HG03460 (cell line): ENCODE data around the gene FOXK1.

ENCODE experiments used
- ATAC-seq: cut with Tn5 transposase; IDR thresholded peaks from one replicate; pipeline ENCODE4 v1.9.1; 2021; ENCODE audit not compliant: unreplicated experiment

The FOXK1 gene

GRCh38 chr7:4720225-4720624 lies 38.1 kb downstream of the FOXK1 start:
- ATAC-seq, result no peak

DNA sequence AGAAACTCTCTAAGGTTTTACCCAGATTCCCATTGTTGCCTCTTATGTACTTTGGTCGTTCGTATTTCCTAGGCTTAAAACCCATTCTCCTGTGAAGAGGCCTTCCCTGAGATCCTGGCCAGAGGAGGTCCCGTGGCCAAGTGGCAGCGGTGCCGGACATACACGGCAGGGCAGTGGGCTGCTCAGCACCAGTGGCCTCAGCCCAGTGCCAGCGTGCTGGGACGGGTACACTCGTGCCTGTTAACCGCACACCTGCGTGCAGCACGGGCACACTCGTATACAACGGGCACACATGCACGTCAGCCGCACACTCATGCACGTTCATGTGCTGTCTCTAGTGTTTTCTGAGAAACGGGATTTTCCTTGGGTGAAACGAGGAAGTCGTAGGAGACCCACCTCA lies 40.2 kb downstream of the FOXK1 start:
- no peak for ATAC-seq

GRCh38 chr7:4722960-4723630 lies 41.0 kb downstream of the FOXK1 start:
- no peak for ATAC-seq

DNA sequence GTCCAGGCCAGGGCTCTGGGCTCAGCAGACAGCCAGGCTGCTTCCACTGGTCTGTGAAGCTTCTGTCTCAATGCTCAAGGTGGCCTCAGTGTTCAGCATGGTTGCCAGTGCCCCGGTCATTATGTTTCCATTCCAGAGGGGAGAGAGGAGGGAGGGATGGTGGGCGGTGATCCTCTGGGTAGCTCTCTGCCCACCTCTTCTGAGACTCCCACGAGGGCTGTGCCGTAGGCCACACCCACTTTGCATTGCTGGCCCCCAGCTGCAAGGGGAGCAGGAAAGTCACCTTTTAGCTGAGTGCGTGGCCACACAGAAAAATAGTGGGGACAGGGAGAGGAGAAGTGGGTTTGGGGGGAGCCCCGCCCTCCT lies 42.5 kb downstream of the FOXK1 start:
- ATAC-seq, result peak; percentile 8

DNA sequence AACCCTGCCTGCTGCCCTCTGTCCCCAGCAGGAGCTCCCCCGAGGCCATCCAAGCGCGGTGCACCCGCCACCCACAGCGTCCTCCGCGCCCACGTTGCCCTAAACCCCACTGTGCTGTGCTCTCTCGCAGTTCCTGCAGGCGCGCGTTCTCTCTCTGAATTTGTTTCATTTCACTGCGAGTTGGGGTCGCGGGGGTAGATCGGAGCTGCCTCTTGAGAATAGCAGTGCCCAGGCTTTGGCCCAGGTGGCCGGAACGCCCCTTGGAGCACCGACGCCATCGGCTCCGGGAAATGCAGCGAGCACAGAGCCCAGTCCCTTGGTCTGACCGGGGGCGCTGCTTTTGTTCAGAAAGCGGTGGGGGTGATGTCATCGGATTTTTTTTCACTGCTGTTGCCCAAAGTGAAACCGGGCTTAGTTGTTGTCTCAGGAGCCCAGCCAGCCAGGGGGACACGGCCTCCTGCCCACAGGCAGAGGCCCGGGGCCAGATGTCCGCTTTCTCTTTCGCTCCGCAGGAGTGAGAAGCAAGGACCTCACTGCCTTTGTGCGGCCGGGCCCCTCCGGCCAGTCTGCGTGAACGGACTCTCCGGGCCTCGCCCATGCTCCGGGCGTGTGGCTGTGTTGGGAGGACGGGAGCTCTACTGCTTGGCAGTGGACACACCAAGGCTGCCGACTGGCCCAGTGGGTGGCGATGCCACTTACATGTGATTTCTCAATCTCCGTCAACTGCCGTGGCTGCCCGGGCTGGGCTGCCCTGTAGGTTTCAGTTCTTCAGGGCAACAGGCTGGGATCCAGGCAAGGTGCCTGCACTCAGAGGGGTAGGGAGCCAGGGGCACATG lies 43.1 kb downstream of the FOXK1 start:
- peak; percentile 69 for ATAC-seq

- no peak for ATAC-seq
Measured at GRCh38 chr7:4725850-4726450, 43.9 kb downstream of the FOXK1 start.

GRCh38 chr7:4726566-4726965 lies 44.5 kb downstream of the FOXK1 start:
- no peak for ATAC-seq

DNA sequence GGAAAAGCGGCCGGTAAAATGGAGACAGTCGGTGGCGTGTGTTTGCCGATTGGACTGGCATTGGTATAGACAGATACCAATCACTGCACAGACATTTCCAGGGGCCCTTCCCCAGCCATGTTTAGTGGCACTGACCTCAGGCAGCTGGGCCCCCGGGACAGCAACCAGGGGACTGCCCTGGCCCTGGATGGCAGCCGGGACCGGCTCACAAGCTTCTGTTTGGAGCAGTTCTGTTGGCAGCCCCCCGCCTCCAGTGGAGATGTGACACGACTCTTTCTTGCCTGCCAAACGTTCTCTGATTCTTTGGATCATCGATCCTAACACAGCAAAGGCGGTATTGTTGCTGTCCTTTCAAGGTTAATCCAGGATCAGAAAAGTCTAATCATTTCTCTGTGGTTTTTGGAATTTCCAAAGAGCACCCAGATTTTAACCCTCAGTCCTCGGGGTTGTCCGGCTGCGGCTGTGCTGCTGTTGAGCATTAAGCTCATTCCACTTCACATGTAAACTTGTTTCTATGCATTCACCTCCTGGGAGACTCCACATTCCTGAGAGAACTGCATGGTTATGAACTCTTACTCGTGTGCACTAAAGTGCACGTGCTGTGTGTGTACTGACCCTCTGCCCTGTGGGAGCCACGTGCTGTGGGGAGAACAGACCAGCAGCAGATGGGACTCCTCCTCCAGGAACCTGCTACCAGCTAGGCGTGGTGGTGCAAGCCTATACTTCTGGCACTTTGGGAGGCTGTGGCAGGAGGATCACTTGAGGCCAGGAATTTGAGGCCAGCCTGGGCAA lies 46.0 kb downstream of the FOXK1 start:
- ATAC-seq, result no peak

DNA sequence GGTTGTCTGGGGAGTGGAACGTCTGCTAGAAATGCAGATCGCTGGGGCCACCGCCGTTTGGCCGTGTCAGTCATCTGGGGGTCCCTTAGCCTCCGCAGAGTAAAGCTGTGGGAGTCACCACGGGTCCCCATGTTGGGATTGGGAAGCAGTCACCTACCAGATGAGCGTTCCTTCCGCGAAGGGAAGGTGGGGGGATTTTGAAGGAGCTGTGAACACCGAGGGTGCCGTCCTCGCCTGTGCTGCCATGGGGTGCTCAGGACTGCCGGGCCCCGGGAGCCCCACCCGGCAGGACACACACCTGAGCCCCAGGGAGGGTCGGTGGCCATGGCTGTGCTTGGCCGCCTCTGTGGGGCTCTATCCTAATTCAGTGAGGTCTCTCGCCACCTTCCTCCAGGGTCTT lies 47.2 kb downstream of the FOXK1 start:
- no peak for ATAC-seq

DNA sequence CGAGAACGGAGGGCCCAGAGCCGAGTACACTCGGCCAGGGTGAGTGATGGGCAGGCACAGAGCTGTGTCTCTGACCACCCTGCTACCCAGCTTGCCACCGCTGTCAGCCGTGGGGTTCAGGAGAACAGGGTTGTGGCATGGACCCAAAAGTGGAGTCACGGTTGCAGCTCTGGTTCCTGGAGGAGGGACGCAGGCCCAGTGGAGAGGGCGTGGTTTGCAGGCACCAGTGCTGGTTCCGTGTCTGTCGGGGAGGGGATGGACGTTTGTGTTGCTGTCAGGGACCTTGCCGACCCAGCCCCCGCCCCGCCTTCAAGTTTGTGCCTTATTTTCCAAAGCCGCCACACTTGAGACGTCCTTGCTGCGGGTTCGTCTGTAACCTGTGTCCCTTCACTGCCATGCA lies 48.2 kb downstream of the FOXK1 start:
- no peak for ATAC-seq

DNA sequence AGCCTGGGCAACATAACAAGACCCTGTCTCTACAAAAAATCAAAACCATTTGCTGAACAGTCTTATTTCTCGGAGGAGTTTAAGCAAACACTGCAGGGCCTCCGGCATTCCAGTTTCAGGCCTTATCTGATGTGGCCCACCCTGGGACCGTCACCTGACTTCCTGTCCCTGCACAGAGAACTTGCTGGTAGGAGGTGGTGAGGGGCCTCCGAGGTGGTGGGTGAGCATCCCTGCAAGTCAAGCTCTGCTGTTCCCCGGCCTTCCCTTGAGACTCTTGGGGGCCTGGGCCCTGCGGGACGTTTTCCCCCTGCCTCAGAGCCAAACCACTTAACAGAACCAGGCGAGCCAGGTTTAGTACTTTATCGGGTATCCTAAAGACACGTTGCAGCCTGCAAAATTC lies 48.9 kb downstream of the FOXK1 start:
- no peak for ATAC-seq

DNA sequence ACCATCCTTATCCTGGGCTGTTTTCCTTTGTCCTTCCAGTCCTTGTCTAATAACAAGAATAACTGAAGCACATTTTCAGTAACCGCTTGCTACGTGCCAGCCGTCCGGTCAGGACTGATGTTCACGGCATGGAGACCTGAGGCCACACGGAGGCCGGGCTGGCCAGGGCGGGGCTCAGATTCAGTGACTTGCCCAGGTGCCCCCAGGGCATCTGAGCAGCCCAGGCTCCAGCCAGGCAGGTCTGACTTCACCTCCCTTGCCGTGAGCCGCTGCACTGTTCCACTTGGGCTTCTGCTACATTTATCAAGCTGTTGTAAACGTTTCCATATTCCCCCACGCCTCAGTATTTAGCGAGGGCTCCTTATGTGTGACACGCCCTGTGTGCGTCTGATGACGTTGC lies 49.7 kb downstream of the FOXK1 start:
- ATAC-seq, result no peak

GRCh38 chr7:4733936-4734528 lies 51.9 kb downstream of the FOXK1 start:
- no peak for ATAC-seq

- no peak for ATAC-seq
Measured at GRCh38 chr7:4734587-4735345, 52.7 kb downstream of the FOXK1 start.

- ATAC-seq, result no peak
Measured at GRCh38 chr7:4737300-4737699, 55.2 kb downstream of the FOXK1 start.

DNA sequence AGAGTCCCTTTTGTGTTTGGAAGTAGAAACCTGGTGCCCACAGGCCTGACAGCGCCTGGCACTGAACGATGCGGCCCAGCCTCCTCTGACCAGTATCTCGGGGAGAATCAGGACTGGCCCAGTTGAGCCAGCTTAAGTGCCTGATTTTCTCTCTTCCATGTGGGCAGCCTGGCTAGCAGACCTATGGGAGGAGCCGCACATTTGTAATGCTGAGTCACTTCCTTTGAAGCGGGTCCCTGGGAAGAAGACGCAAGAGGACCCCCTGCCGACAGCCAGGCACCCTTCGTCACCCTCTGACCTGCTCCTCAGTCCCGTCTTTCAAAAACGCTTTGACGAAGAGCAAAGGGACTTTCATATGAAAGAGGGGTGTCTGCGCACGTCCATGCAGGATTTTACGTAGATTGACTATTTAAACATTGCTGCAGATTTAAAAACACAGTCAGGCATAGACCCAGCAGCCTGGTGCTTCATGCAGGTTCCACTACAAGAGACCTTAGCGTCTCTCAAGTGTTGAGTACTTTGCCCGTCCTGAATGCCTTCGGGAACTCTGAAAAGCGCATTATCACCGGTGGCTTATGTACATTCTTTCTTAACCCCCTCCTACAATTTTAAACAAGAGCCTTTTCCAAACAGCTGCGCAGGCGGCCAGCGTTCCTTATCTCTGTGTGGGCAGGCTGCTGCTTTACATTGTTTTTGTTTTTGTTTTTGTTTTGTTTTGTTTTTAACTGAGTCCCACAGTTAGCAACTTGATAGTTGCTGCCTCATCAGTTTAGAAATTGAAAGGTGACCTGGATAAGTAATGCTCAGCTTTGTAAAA lies 56.8 kb downstream of the FOXK1 start:
- ATAC-seq, result no peak

- ATAC-seq, result no peak
Measured at GRCh38 chr7:4739528-4739992, 57.5 kb downstream of the FOXK1 start.

DNA sequence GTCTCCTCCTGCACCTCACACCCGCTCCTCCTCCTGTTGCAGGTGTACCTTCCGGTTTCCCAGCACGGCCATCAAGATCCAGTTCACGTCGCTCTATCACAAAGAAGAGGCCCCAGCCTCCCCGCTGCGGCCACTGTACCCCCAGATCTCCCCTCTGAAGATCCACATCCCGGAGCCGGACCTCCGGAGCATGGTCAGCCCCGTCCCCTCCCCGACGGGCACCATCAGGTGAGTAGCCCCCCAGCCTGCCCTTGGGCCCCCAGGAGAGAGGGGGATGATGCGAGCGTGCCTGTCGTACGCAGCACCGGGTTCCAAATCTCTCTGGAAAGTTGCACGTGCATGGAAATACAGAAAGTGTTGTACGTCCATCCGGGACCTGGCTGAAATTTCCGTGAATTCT lies 58.7 kb downstream of the FOXK1 start:
- no peak for ATAC-seq

DNA sequence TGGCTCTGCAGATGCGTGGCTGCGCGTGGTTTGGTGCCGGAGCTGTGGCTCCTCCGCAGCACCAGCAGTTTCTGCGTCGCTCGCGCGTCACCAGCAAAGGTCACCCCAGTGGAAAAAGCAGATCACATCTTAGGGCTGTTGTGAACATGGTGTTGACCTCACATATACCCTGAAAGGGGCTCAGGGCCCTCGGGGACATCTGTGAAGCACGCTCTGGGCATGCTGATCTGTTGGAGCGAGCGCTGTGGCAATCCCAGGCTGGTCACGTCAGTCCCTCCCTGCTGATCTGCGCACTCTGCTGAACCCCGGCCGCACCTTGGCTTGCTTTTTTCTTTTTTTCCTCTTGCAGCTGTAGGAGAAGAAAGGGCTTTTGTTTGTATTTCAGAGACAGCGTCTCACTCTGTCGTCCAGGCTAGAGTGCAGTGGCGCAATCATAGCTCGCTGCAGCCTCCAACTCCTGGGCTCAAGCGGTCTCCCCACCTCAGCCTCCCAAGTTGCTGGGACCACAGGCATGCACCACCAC lies 60.0 kb downstream of the FOXK1 start:
- no peak for ATAC-seq
